ENCODE data around the gene C1orf74.

C1orf74 gene

GRCh38 chr1:209769171-209769904 lies 15.0 kb downstream of the C1orf74 start:
- DNase-seq: peak; percentile 66

GRCh38 chr1:209768354-209768774 lies 16.0 kb downstream of the C1orf74 start:
- DNase-seq: peak; percentile 75

GRCh38 chr1:209767706-209768105 lies 16.7 kb downstream of the C1orf74 start:
- DNase-seq: no peak

- DNase-seq: no peak
Observed at GRCh38 chr1:209767096-209767495, 17.3 kb downstream of the C1orf74 start.

GRCh38 chr1:209766051-209766450 lies 18.3 kb downstream of the C1orf74 start:
- DNase-seq: no peak

- DNase-seq: no peak
Observed at GRCh38 chr1:209761011-209761635, 23.2 kb downstream of the C1orf74 start.

GRCh38 chr1:209759829-209760359 lies 24.5 kb downstream of the C1orf74 start:
- no peak for DNase-seq

- DNase-seq: no peak
Observed at GRCh38 chr1:209758400-209758799, 26.0 kb downstream of the C1orf74 start.

- DNase-seq: peak; percentile 28
Observed at GRCh38 chr1:209756615-209757445, 27.5 kb downstream of the C1orf74 start.

GRCh38 chr1:209755926-209756614 lies 28.3 kb downstream of the C1orf74 start, which contains the start of gene TRAF3IP3:
Gene TRAF3IP3, plus strand, starts transcription at chr1:209756053. Its CDS starts 3,987 bp downstream, at chr1:209760040.
- DNase-seq: peak; percentile 63

- DNase-seq: no peak
Observed at GRCh38 chr1:209755256-209755655, 29.1 kb downstream of the C1orf74 start.

- DNase-seq: no peak
Observed at GRCh38 chr1:209752890-209753289, 31.5 kb downstream of the C1orf74 start.

GRCh38 chr1:209751627-209752231 lies 32.6 kb downstream of the C1orf74 start:
- DNase-seq: no peak

GRCh38 chr1:209749670-209750323 lies 34.6 kb downstream of the C1orf74 start:
- DNase-seq: no peak

GRCh38 chr1:209749205-209749604 lies 35.2 kb downstream of the C1orf74 start:
- DNase-seq: no peak

GRCh38 chr1:209748620-209749019 lies 35.7 kb downstream of the C1orf74 start:
- DNase-seq: no peak

GRCh38 chr1:209747580-209748262 lies 36.6 kb downstream of the C1orf74 start:
- peak; percentile 82 for DNase-seq

- DNase-seq: no peak
Observed at GRCh38 chr1:209746451-209747165, 37.8 kb downstream of the C1orf74 start.

GRCh38 chr1:209743145-209743482 lies 41.2 kb downstream of the C1orf74 start:
- no peak for DNase-seq

GRCh38 chr1:209742409-209743144 lies 41.8 kb downstream of the C1orf74 start:
- DNase-seq: no peak

Measured in activated CD8-positive, alpha-beta memory T cell treated with anti-CD3 and anti-CD28 coated beads, Interleukin-2, amount 50 U/mL, for 4 hours (primary cell).